ENCODE results near the gene FZD10. TPM values are rescaled to one million over a fixed set of nuclear protein-coding genes. Genes with fewer than 3 reads are reported as not detected.

The FZD10 gene
- total and polyA plus RNA-seq, 2 of the 4 experiments (the other 2 are of a cell fraction), result not detected

- Histone ChIP-seq H2BK120ac (ENCODE audit: low read depth, low read length) (no peak overlapping the region), H3K27me3 (ENCODE audit: control insufficient read depth, insufficient read depth, low read length) (no peaks in the 10 kb centered on the region), H3K9me1 (ENCODE audit: insufficient read depth, low read length) (no peaks in the 10 kb centered on the region), H3K9me3 (ENCODE audit: control insufficient read depth, insufficient read depth, low read length) (peaks cover 29% of the 10 kb centered on the region), H3K56ac (ENCODE audit: extremely low read depth, insufficient read depth, low read length) (no peak overlapping the region), H3K23ac (ENCODE audit: low read depth, low read length) (no peak overlapping the region), H3K18ac (ENCODE audit: low read depth, low read length) (no peak overlapping the region), H4K5ac (ENCODE audit: low read depth, low read length) (no peak overlapping the region), H3K4me2 (ENCODE audit: low read depth, low read length) (no peak overlapping the region), H2AFZ (replicated peaks; ENCODE audit: low read length, poor library complexity) (no peak overlapping the region), H4K8ac (ENCODE audit: low read depth in 2 of 2, low read length in 2 of 2) (no peak overlapping the region), H4K20me1 (ENCODE audit: insufficient read depth, low read length) (no peaks in the 10 kb centered on the region), H3K4ac (ENCODE audit: low read depth, low read length) (no peak overlapping the region), H4K91ac (ENCODE audit: insufficient read depth, low read depth, low read length) (no peak overlapping the region), H3K79me1 (ENCODE audit: low read depth in 1 of 2, low read length in 2 of 2) (no peaks in the 10 kb centered on the region), H3K9ac (ENCODE audit: low read depth, low read length) (no peak overlapping the region), H2BK5ac (ENCODE audit: low read depth, low read length, poor library complexity, severe bottlenecking) (no peak overlapping the region), H3K27ac (ENCODE audit: insufficient read depth, low read length) (no peak overlapping the region), H3K14ac (replicated peaks; ENCODE audit: low read depth, low read length) (no peak overlapping the region), H2BK15ac (ENCODE audit: low read depth, low read length) (no peak overlapping the region), H3K4me1 (ENCODE audit: control insufficient read depth, insufficient read depth, low read length) (no peaks in the 10 kb centered on the region), H2AK9ac (replicated peaks; ENCODE audit: low read depth, low read length, poor library complexity) (no peak overlapping the region), H3K36me3 (ENCODE audit: control insufficient read depth, insufficient read depth, low read length) (no peaks in the 10 kb centered on the region), H2BK20ac (ENCODE audit: low read depth, low read length) (no peak overlapping the region), H2AK5ac (ENCODE audit: low read depth, low read length) (no peak overlapping the region), H3K4me3 (ENCODE audit: insufficient read depth, low read depth, low read length) (no peak overlapping the region)
- TF ChIP-seq RFX5 (IDR thresholded peaks at IDR 0.05; ENCODE audit: low read depth, low read length) (no peak), USF2 (IDR thresholded peaks at IDR 0.05; ENCODE audit: low read depth, low read length) (no peak), RCOR1 (IDR thresholded peaks at IDR 0.05; ENCODE audit: insufficient replicate concordance, low read length) (no peak), CTCF (conservative IDR thresholded peaks at IDR 0.05; ENCODE audit: low read depth, low read length) (no peak), RAD21 (IDR thresholded peaks at IDR 0.05; ENCODE audit: low read length) (no peak), POLR2A (IDR thresholded peaks at IDR 0.05; ENCODE audit: low read depth, low read length) (no peak), CEBPB (IDR thresholded peaks at IDR 0.05; ENCODE audit: low read depth, low read length) (no peak), NFE2L2 (IDR thresholded peaks at IDR 0.05; ENCODE audit: low read depth, low read length) (no peak), MAZ (IDR thresholded peaks at IDR 0.05; ENCODE audit: borderline replicate concordance, low read depth, low read length) (no peak), BHLHE40 (IDR thresholded peaks at IDR 0.05; ENCODE audit: low read depth, low read length) (no peak), MXI1 (IDR thresholded peaks at IDR 0.05; ENCODE audit: borderline replicate concordance, low read depth, low read length) (no peak), SMC3 (IDR thresholded peaks at IDR 0.05; ENCODE audit: low read depth, low read length) (no peak), MAFK (IDR thresholded peaks at IDR 0.05; ENCODE audit: low read depth, low read length) (no peak), ELK1 (IDR thresholded peaks at IDR 0.05; ENCODE audit: borderline replicate concordance, low read depth, low read length) (no peak), CHD1 (IDR thresholded peaks at IDR 0.05; ENCODE audit: low read depth, low read length) (no peak), FOS (IDR thresholded peaks at IDR 0.05; ENCODE audit: low read depth, low read length) (no peak)
- dilution Hi-C loops (cut with HindIII; ENCODE audit: low sequenced_read_pairs, unreplicated experiment) (no loop called here), intact Hi-C loops (cut with micrococcal nuclease) (no loop called here), in situ Hi-C loops (cut with MboI; ENCODE audit: low sequenced_read_pairs) (no loop called here)
- ChIA-PET CTCF (no interaction called here), POLR2A (ENCODE audit: unreplicated experiment) (no interaction called here)
- ATAC-seq (ENCODE audit: low read depth), result no peak
- DNase-seq, result no peak
- no TSS peak for BruUV-seq (replicated peaks)
- 0% methylated on average over 1 of the region's 7 CpGs; no CpG with 5 or more reads in 1 of the 2 experiments for WGBS, 2 experiments (ENCODE audit: extremely low coverage in 2 of 2, insufficient read length in 1 of 2)
Observed at GRCh38 chr12:130178282-130178681, 16.0 kb downstream of the FZD10 start.

Data from IMR-90 (cell line).